HG03558 (cell line): ENCODE measurements around the gene ZFYVE9.

Experiments
- ATAC-seq: cut with Tn5 transposase; IDR thresholded peaks from one replicate; pipeline ENCODE4 v1.9.1; 2021; ENCODE audit warnings: moderate number of reproducible peaks; ENCODE audit not compliant: unreplicated experiment; ENCODE audit errors: extremely low read depth

The ZFYVE9 gene

DNA sequence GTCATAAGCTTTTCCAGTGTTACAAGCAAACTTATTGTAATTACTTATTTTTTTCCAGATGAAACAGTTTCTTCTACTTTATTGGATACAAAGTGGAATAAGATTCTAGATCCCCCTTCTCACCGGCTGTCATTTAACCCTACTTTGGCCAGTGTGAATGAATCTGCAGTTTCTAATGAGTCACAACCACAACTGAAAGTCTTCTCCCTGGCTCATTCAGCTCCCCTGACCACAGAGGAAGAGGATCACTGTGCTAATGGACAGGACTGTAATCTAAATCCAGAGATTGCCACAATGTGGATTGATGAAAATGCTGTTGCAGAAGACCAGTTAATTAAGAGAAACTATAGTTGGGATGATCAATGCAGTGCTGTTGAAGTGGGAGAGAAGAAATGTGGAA is 95.5 kb downstream of the ZFYVE9 start:
- no peak for ATAC-seq

DNA sequence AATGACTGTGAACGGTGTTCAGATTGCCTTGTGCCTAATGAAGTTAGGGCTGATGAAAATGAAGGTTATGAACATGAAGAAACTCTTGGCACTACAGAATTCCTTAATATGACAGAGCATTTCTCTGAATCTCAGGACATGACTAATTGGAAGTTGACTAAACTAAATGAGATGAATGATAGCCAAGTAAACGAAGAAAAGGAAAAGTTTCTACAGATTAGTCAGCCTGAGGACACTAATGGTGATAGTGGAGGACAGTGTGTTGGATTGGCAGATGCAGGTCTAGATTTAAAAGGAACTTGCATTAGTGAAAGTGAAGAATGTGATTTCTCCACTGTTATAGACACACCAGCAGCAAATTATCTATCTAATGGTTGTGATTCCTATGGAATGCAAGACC is 96.6 kb downstream of the ZFYVE9 start:
- ATAC-seq = no peak

DNA sequence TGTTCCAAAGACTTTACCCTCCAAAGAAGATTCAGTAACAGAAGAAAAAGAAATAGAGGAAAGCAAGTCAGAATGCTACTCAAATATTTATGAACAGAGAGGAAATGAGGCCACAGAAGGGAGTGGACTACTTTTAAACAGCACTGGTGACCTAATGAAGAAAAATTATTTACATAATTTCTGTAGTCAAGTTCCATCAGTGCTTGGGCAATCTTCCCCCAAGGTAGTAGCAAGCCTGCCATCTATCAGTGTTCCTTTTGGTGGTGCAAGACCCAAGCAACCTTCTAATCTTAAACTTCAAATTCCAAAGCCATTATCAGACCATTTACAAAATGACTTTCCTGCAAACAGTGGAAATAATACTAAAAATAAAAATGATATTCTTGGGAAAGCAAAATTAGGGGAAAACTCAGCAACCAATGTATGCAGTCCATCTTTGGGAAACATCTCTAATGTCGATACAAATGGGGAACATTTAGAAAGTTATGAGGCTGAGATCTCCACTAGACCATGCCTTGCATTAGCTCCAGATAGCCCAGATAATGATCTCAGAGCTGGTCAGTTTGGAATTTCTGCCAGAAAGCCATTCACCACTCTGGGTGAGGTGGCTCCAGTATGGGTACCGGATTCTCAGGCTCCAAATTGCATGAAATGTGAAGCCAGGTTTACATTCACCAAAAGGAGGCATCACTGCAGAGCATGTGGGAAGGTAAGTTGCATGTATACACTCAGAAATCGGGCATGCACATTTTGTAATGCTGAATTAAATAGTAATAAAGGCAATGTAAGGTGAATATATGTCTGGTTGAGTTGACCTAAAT is 97.2 kb downstream of the ZFYVE9 start:
- ATAC-seq = no peak

DNA sequence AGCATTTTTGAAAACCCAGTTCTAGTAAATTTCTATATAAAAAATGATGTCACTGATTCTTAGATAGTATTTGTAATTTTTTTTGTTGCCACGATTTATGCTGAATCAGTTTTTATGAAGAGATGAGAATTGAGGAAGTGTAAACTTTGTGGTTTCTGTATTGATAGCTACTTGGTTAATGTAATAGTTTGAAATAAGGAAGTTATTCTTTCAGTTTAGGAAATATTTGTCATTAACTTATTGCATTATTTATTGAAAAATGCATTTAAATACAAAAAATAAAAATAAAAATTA is 97.8 kb downstream of the ZFYVE9 start:
- no peak for ATAC-seq

DNA sequence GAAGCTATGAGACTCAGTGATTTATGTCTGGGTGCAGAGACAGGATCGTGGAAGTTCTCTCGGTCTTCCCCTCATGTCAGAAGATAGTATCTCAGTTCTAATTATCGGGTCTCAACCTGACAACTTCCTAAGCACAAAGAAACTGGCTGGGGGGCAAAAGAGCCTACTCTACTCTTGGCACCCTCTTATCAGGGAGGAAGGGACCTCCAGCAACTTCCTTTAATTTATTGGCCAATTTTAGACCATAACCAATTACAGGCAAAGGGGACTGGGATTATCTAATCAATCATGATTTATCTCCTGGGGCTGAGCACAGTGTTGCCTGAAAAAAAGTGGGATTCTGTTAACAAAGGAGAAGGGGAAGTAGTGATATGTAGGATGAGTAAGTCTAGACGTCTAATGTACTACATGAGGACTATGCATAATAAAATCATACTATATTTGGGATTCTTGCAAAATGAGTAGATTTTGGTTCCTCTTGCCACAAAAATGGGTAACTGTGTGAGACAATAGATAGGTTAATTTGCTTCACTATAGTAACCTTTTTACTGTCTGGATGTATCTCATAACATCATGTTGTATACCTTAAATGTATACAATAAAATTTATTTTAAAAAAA is 98.8 kb downstream of the ZFYVE9 start:
- no peak for ATAC-seq

DNA sequence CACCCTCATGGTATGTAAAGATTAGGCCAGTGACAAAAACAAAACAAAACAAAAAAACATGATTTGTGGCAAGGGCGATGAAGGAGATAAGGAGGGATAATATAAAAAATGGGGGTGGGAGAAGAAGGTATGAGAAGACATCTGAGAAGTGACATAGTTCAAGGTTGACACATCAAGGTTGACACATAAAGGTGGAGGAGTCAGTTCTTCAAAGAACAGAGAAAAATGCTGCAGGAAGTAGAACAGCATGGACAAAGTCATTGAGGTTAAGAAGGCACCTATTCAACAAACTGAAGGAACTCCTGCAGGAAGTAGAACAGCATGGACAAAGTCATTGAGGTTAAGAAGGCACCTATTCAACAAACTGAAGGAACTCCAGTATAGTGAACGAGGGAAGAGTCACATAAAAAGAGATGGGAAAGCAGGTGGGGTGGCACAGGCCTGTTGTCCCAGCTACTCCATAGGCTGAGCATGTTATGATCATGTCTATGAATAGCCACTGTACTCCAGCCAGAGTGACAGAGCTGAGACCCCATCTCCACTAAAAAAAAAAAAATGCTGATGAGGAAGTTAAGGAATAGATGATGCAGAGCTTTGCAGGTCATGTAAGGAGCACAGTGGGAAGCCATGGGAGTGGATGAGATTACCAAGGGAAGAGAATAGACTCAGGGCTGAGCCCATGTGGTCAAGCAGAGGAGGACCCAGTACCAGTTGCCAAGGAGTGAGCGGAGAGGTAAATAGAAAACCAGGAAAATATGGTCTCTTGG is 101.5 kb downstream of the ZFYVE9 start:
- no peak for ATAC-seq

DNA sequence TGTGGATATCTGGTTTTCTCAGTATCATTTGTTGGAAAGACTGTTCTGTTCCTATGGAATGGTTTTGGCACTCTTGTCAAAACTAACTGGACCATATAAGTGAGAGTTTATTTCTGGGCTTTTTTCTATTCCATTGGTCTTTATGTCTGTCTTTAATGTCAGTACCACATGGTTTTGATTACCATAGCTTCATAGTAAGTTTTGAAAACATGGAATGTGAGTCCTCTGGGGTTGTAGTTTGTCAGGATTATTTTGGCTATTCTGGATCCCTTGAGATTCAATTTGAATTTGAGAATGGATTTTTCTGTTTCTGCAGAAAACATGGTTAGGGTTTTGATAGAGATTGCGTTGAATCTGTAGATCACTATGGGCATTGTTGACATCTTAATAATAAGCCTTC is 107.9 kb downstream of the ZFYVE9 start:
- ATAC-seq = no peak

DNA sequence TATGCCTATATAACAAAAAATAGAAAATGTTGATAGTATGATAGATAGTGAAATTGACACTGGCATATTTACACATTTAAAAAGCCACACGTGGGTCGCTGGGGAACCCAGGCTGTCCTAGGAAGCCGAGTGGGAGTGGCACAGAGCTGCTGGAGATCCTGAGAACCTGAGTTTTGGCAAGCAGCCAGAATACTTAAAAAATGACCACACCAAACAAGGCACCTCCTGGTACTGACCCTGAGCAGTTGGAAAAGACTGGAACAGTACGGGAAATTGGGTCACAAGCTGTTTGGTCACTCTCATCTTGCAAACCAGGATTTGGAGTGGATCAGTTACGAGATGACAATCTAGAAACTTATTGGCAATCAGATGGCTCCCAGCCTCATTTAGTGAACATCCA is 111.5 kb downstream of the ZFYVE9 start:
- ATAC-seq = no peak

DNA sequence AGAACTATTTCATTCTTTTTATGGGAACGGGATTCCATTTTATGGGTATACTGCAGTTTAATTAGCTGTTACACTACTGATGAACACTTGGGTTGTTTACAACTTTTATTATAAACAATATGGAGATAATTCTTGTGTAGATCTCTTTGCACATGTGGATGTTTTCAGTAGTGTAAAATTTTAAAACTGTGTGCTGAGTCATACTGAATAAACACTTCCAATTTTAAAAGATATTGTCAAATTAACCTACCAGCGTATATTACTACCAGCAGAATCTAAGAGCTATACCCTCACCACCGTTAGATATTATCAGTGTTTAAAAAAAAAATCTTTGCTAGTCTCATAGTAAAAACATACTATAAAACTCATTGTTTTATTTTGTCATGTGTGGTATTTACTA is 118.0 kb downstream of the ZFYVE9 start:
- no peak for ATAC-seq

DNA sequence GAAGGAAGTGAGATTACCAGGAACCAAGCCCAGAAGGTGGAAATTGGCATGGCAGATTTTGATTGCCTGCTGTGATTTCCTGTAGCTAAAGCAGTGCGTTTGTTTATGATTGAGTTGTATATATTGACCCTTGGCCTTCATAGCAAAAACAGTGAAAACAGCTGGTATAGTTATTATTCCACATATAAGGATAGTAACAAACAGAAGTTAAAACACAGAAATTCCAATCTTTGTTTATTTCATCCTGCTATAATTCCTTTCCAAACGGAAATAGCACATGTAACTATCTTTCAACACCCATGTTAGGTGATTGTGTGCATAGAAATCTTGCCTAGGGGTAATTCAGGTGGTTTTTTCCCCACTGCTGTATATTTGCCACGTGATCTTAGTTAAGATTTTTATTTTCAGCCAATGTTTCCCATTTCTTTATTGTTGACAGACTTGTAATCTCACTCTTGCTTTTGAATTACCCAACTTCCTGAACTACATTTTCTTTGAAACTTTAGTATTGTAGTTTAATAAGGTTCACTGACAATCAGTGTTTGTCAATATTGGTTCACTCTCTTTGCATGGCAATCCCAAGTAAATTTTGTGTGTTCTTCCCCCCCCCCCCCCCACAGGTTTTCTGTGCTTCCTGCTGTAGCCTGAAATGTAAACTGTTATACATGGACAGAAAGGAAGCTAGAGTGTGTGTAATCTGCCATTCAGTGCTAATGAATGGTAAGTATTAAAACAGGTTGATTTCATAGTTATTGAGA is 121.4 kb downstream of the ZFYVE9 start:
- no peak for ATAC-seq

DNA sequence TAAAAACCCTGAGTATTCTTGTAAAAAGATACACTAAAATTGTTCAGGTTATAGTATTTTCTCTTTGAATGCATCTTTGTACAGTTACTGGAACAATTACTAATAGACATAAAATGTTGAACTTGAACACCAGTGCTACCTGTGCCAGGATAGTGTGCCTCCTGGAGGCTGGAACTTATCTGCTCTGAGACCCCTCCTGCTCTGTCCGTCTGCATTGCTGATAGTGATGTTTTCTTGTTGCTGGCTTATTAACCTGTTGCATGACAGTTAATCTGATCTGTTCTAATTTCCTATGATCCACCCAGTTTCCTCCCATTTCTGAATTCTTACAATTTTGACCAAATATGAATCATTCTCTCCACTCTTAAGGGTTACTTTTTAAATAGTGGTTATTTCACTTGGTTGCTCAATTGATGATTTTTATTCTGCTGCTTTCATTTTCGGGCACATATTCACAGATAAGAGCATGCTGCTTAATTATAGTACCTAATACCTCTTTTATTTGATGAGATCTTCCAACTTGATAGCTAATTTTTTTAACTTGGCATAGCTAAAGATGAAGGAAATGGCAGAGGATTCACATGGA is 122.7 kb downstream of the ZFYVE9 start:
- ATAC-seq = no peak

DNA sequence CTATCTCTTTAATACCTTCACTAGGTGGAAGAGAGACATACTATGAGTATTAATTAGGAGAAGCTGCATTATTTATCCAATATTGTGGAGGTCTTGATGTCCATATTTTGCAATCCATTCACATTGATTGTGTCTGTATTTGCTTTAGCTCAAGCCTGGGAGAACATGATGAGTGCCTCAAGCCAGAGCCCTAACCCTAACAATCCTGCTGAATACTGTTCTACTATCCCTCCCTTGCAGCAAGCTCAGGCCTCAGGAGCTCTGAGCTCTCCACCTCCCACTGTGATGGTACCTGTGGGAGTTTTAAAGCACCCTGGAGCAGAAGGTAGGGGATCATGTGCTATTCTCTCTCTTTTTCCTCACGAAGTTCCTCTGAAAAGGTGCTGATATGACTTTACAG is 124.6 kb downstream of the ZFYVE9 start:
- no peak for ATAC-seq

DNA sequence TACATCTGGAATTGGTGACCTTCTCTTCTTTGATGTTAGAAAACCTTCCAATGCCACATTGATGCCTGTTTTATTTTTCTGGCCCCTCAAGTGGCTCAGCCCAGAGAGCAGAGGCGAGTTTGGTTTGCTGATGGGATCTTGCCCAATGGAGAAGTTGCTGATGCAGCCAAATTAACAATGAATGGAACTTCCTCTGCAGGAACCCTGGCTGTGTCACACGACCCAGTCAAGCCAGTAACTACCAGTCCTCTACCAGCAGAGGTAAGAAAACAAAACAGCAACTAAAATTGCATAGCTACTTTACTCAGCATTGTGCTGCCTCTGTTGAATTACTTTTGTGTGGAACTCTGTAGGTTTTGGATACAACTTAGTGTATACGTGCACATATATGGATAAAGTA is 126.5 kb downstream of the ZFYVE9 start:
- no peak for ATAC-seq

DNA sequence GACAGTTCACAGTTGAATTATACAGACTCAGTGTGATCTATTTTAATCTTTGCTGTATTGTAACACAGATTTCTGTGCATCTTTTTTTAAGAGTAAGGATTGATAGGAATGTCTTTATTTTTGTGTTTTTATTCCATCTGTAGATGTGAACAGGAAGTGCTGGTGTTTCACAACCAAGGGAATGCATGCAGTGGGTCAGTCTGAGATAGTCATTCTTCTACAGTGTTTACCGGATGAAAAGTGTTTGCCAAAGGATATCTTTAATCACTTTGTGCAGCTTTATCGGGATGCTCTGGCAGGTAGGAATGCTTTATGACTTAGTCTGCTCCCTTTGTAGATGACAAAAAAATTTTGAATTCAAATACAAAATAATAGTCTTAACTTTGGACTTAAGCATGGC is 139.6 kb downstream of the ZFYVE9 start:
- no peak for ATAC-seq

DNA sequence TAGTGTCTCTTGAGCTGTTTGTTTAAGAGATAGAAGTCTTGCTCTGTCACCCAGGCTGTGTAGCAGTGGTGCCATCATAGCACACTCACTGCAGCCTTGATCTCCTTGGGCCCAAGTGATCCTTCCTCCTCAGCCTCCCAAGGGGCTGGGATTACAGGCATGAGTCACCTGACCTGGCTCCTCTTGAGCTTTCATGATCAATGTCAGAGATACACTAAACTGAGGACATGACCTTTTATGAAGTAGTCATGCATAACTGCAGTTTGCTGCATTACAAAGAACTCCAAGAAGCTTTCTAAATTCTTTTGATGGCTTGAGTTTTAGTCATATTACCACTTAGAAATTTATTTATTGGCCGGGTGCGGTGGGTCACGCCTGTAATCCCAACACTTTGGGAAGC is 146.4 kb downstream of the ZFYVE9 start:
- no peak for ATAC-seq

DNA sequence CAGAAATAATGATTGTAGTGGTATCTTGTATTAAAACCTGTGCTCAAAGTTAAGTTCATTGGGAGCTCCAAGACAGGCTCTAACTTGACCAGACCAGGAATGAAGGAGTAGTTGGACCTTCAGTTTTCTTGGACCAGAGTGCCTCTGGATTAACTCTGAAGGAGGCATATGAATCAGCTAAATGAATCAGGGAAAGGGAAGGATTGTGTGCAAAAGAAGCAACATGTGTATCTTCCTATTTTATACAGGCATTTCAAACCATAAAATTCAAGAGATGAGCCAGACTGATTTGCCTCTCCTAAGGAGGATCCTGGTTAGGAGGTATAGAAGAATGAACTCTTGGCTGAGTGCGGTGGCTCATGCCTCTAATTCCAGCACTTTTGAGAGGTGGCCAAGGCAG is 152.7 kb downstream of the ZFYVE9 start:
- no peak for ATAC-seq

DNA sequence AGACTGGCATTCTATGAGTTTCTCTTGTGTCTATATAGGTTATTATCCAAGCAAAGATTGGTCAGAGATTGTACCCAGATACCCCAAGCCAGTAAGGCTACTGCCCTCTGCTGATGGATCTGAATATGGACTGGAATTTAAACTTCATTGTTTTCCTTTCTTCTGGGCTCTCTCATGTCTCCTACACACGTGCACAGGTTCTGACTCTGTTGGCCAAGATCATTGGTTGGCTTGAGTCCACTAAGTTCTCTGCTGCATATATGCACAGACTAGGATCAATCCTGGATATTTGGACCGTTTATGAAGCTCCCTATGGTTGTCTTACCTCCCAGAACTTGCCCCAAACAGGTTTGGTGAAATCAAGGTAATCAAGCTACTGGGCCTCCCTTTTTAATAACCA is 154.5 kb downstream of the ZFYVE9 start:
- ATAC-seq = no peak

DNA sequence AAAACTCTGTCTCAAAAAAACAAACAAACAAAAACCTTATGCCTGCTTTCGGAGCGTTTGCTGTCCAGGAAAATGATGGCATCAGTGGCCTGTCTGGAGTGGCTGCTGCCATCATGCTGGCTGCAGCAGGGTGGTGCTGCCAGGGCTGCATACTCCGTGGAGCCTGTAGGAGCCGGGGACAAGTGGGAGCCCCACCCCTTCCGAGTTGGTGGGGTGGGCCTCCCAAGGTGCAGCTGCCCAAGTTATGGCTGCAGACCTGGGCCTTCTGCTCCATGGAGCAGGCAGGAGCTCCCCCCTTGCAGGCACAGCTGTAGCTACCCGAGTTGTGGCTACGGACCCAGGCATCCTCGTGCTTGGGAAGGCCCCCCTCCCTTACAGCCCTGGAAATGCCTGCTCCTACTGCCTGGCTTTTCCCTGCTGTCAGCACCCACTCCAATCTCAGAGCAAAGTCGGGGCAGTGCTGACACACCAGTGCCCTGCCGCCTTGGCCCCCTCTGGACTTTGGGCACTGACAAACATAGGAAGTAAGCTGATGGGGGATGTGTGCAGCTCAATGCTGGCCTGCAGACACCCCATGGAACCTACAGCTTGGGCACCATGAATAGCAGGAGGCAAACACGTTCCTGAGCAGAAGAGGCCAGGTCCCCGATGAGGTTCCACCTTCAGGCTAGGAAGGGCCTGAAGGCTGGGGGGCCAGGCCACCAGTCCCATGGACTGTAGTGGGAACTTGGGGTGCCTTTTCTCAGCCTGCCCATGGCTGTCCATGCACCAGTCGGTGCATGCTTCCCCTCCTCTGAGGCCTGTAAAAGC is 163.7 kb downstream of the ZFYVE9 start:
- ATAC-seq = no peak

DNA sequence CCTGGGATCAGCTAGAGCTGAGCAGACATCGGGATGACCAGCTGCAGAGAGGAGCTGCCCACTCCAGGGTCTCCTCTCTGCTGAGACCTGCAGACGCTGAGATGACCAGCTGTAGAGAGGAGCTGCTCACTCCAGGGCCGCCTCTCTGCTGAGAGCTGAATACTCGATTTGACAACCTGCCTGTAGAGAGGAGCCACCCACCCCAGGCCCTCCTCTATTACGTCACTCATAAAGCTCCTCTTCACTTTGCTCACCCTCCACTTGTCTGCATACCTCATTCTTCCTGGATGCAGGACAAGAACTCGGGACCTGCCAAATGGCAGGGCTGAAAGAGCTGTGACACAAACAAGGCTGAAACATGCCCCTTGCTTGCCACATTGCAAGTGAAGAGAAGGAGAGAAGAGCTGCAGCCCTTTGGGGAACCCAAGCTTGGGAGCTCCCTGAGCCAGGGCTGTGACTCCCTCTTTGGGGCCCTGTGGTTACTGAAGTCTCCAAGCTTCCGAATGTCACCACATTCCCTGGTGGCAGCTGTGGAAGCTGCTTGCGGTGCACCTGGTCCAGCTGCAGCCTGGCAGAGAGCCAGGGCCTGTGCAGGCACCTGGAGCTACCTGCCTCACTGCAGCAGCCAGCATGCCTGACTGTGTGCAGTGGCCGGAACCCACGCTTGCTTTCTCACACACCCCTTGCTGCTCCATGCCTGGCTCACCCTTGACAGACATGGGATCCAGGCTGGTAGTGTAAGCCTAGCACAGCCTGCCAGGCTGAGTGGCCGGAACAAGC is 164.5 kb downstream of the ZFYVE9 start:
- no peak for ATAC-seq
